Measurements from ENCODE around the gene RSPO3. TPM values are rescaled to one million over a fixed set of nuclear protein-coding genes. Genes with fewer than 3 reads are reported as not detected.

The RSPO3 gene
- polyA plus RNA-seq, 4 donors = 18.9 to 299 (median 39.4) TPM

GRCh38 chr6:127110712-127111111 is 7.8 kb upstream of the RSPO3 start:
- DNase-seq (ENCODE audit: low read depth in 4 of 4, low spot score in 3 of 4) = no peak

GRCh38 chr6:127111526-127111925 is 6.9 kb upstream of the RSPO3 start:
- no peak for DNase-seq (ENCODE audit: low read depth in 4 of 4, low spot score in 3 of 4)

GRCh38 chr6:127114214-127114760 is 4.2 kb upstream of the RSPO3 start:
- DNase-seq (ENCODE audit: low read depth in 4 of 4, low spot score in 3 of 4) = no peak

- DNase-seq (ENCODE audit: low read depth in 4 of 4, low spot score in 3 of 4) = no peak
Measured at GRCh38 chr6:127115084-127115655, 3.3 kb upstream of the RSPO3 start.

- DNase-seq (ENCODE audit: low read depth in 4 of 4, low spot score in 3 of 4) = no peak
Measured at GRCh38 chr6:127115746-127116145, 2.7 kb upstream of the RSPO3 start.

GRCh38 chr6:127117979-127118297 is 533 bp upstream of the RSPO3 start:
- no peak for DNase-seq (ENCODE audit: low read depth in 4 of 4, low spot score in 3 of 4)

- no peak for DNase-seq (ENCODE audit: low read depth in 4 of 4, low spot score in 3 of 4)
Measured at GRCh38 chr6:127119102-127120022, 891 bp downstream of the RSPO3 start.

- no peak for DNase-seq (ENCODE audit: low read depth in 4 of 4, low spot score in 3 of 4)
Measured at GRCh38 chr6:127120023-127120786, 1.7 kb downstream of the RSPO3 start.

- peak in 3 of 4 donors; percentile 64 to 74 (median 65) for DNase-seq (ENCODE audit: low read depth in 4 of 4, low spot score in 3 of 4)
Measured at GRCh38 chr6:127120787-127121636, 2.5 kb downstream of the RSPO3 start.

- no peak for DNase-seq (ENCODE audit: low read depth in 4 of 4, low spot score in 3 of 4)
Measured at GRCh38 chr6:127121637-127121960, 3.1 kb downstream of the RSPO3 start.

- no peak for DNase-seq (ENCODE audit: low read depth in 4 of 4, low spot score in 3 of 4)
Measured at GRCh38 chr6:127124172-127124571, 5.7 kb downstream of the RSPO3 start.

GRCh38 chr6:127124680-127125079 is 6.2 kb downstream of the RSPO3 start:
- no peak for DNase-seq (ENCODE audit: low read depth in 4 of 4, low spot score in 3 of 4)

- DNase-seq (ENCODE audit: low read depth in 4 of 4, low spot score in 3 of 4) = no peak
Measured at GRCh38 chr6:127128066-127128465, 9.6 kb downstream of the RSPO3 start.

- DNase-seq (ENCODE audit: low read depth in 4 of 4, low spot score in 3 of 4) = no peak
Measured at GRCh38 chr6:127129251-127129650, 10.8 kb downstream of the RSPO3 start.

- DNase-seq (ENCODE audit: low read depth in 4 of 4, low spot score in 3 of 4) = no peak
Measured at GRCh38 chr6:127131275-127131674, 12.8 kb downstream of the RSPO3 start.

GRCh38 chr6:127131772-127132376 is 13.4 kb downstream of the RSPO3 start:
- no peak for DNase-seq (ENCODE audit: low read depth in 4 of 4, low spot score in 3 of 4)

- DNase-seq (ENCODE audit: low read depth in 4 of 4, low spot score in 3 of 4) = no peak
Measured at GRCh38 chr6:127134136-127134535, 15.7 kb downstream of the RSPO3 start.

- no peak for DNase-seq (ENCODE audit: low read depth in 4 of 4, low spot score in 3 of 4)
Measured at GRCh38 chr6:127136786-127137185, 18.3 kb downstream of the RSPO3 start.

GRCh38 chr6:127146932-127147331 is 28.5 kb downstream of the RSPO3 start:
- peak; percentile 29 to 36 (median 33) for DNase-seq (ENCODE audit: low read depth in 4 of 4, low spot score in 3 of 4)

- DNase-seq (ENCODE audit: low read depth in 4 of 4, low spot score in 3 of 4) = no peak
Measured at GRCh38 chr6:127147534-127147933, 29.1 kb downstream of the RSPO3 start.

All from left renal pelvis (tissue), 4 donors.